GM12891 (cell line): Measurements from ENCODE around the gene GABPB1.

Source experiments
- POLR2A ChIP-seq: IDR thresholded peaks from 2 replicates; pipeline ENCODE4 v1.6.1; 2011; ENCODE audit warnings: low read depth, low read length, control low read depth
- POLR2AphosphoS5 ChIP-seq: IDR thresholded peaks from 2 replicates; pipeline ENCODE4 v1.6.1; 2011; ENCODE audit warnings: low read depth, low read length, control low read depth

GRCh38 chr15:50328116-50328515 lies 26.9 kb downstream of the GABPB1 start:
- TF ChIP-seq POLR2A = no peak
- no peak for TF ChIP-seq POLR2AphosphoS5
